GM12801 (cell line): ENCODE results near the gene LMLN.

Experiments
- TF ChIP-seq, protein P1 (sequence below): IDR thresholded peaks from one replicate; pipeline ENCODE4 v1.5.1; 2011; ENCODE audit warnings: control low read depth; ENCODE audit not compliant: insufficient read length; ENCODE audit errors: extremely low read depth

Gene LMLN

GRCh38 chr3:198062068-198062465 is 102.0 kb downstream of the LMLN start:
- TF ChIP-seq, protein P1, sequence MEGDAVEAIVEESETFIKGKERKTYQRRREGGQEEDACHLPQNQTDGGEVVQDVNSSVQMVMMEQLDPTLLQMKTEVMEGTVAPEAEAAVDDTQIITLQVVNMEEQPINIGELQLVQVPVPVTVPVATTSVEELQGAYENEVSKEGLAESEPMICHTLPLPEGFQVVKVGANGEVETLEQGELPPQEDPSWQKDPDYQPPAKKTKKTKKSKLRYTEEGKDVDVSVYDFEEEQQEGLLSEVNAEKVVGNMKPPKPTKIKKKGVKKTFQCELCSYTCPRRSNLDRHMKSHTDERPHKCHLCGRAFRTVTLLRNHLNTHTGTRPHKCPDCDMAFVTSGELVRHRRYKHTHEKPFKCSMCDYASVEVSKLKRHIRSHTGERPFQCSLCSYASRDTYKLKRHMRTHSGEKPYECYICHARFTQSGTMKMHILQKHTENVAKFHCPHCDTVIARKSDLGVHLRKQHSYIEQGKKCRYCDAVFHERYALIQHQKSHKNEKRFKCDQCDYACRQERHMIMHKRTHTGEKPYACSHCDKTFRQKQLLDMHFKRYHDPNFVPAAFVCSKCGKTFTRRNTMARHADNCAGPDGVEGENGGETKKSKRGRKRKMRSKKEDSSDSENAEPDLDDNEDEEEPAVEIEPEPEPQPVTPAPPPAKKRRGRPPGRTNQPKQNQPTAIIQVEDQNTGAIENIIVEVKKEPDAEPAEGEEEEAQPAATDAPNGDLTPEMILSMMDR = no peak

DNA sequence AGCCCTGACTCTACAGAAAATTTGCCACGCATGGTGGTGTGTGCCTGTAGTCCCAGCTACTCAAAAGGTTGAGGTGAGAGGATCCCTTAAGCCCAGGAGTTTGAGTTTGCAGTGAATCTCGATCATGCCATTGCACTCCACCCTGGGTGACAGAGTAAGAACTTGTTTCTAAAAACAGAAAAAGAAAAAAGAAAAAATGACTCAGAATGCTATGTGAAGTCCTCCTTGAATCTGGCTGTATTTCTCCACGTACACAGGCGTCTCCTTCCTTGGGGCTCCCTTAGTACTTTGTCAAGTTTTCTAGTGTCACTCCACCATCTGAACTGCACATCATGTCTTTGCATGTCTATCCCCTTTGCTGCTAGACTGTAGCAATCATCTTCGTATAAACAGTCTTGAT is 104.4 kb downstream of the LMLN start:
- TF ChIP-seq, protein P1 = no peak

DNA sequence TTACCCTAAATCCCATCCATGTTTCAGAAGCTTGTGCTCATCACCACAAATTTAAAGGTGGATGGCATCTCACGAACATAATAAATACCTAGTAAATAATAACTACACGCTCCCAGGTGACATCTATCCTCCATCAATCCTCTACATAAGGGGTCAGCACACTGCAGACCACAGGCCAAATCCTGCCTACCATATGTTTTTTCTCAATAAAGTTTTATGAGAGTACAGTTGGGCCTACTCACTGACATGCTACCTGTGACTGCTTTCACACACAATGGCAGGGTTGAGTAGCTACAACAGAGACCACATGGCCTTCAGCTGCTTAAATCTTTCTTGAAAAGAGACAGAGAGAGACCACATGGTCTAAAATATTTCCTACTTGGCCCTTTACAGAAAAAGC is 105.9 kb downstream of the LMLN start:
- TF ChIP-seq, protein P1 = no peak

- TF ChIP-seq, protein P1 = no peak
Measured at GRCh38 chr3:198067416-198067815, 107.4 kb downstream of the LMLN start.

DNA sequence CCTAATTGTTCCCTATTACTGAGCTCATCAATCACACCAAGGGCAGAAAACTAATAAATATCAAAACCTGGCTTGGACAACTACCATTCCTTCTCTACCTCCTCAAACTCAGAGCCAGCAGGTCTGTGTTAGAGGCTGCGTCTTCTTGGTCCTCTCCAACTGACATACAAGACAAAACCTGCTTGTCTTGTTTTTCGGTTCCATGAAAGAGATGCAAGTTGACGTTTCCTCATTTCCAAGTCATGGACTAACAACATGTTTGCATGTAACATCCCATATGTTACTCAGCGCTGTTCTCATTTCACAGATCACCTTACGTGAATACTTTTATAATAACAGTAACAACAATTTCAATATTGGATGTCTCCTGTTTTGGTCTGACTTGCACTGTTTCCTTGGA is 110.9 kb downstream of the LMLN start:
- TF ChIP-seq, protein P1 = no peak

GRCh38 chr3:198071602-198072287 is 111.7 kb downstream of the LMLN start:
- TF ChIP-seq, protein P1 = no peak

GRCh38 chr3:198076722-198077308 is 116.8 kb downstream of the LMLN start:
- TF ChIP-seq, protein P1 = no peak
